Nephron progenitor cell (in vitro differentiated cells): ENCODE data around the gene SOWAHA.

Experiments
- DNase-seq: peaks from one replicate; pipeline ENCODE4 v3.0.0; 2021
- H3K27ac Mint-ChIP-seq: 2 replicates; pipeline ENCODE4 v1.8.0; 2021; ENCODE audit warnings: mild to moderate bottlenecking, moderate library complexity, mixed read lengths
- H3K27me3 Mint-ChIP-seq: 2 replicates; pipeline ENCODE4 v1.8.0; 2021; ENCODE audit warnings: mild to moderate bottlenecking, low read depth, mixed read lengths; ENCODE audit not compliant: poor library complexity
- H3K36me3 Mint-ChIP-seq: 2 replicates; pipeline ENCODE4 v1.8.0; 2021; ENCODE audit warnings: low read depth, mixed read lengths
- H3K4me1 Mint-ChIP-seq: 2 replicates; pipeline ENCODE4 v1.8.0; 2021; ENCODE audit warnings: mixed read lengths
- H3K4me3 Mint-ChIP-seq: 2 replicates; pipeline ENCODE4 v1.8.0; 2021; ENCODE audit warnings: mild to moderate bottlenecking, moderate library complexity, mixed read lengths
- H3K9me3 Mint-ChIP-seq: 2 replicates; pipeline ENCODE4 v1.8.0; 2021; ENCODE audit warnings: mild to moderate bottlenecking, moderate library complexity, mixed read lengths
- CTCF ChIP-seq: fragments of 200-600 bp; sonication (generic); IDR thresholded peaks from 2 replicates; pipeline ENCODE4 v1.5.0; 2021; ENCODE audit warnings: antibody characterized with exemption

The SOWAHA gene

GRCh38 chr5:132813599-132814502, 749 bp downstream of the SOWAHA start:
- H3K4me3 Mint-ChIP-seq, result no peak overlapping the region
- H3K36me3 Mint-ChIP-seq, result no peaks in the 10 kb centered on the region
- no peak for TF ChIP-seq CTCF
- H3K9me3 Mint-ChIP-seq, result peaks cover 5% of the 10 kb centered on the region
- peak; percentile 62 for DNase-seq
- no peak overlapping the region for H3K27ac Mint-ChIP-seq
- peaks cover 11% of the 10 kb centered on the region for H3K4me1 Mint-ChIP-seq
- peaks cover 88% of the 10 kb centered on the region for H3K27me3 Mint-ChIP-seq

- Mint-ChIP-seq H3K27me3 (peaks cover 86% of the 10 kb centered on the region), H3K9me3 (peaks cover 5% of the 10 kb centered on the region), H3K27ac (no peak overlapping the region), H3K4me3 (peak overlapping the region; percentile 65), H3K4me1 (peaks cover 11% of the 10 kb centered on the region), H3K36me3 (no peaks in the 10 kb centered on the region)
- DNase-seq, result no peak
- no peak for TF ChIP-seq CTCF
Measured at GRCh38 chr5:132814503-132815294, 1.6 kb downstream of the SOWAHA start.

GRCh38 chr5:132815454-132815853, 2.4 kb downstream of the SOWAHA start:
- H3K27me3 Mint-ChIP-seq, result peaks cover 80% of the 10 kb centered on the region
- H3K27ac Mint-ChIP-seq, result no peak overlapping the region
- peak overlapping the region; percentile 65 for H3K4me3 Mint-ChIP-seq
- H3K36me3 Mint-ChIP-seq, result no peaks in the 10 kb centered on the region
- no peak for DNase-seq
- no peak for TF ChIP-seq CTCF
- peaks cover 16% of the 10 kb centered on the region for H3K4me1 Mint-ChIP-seq
- H3K9me3 Mint-ChIP-seq, result peaks cover 5% of the 10 kb centered on the region

DNA sequence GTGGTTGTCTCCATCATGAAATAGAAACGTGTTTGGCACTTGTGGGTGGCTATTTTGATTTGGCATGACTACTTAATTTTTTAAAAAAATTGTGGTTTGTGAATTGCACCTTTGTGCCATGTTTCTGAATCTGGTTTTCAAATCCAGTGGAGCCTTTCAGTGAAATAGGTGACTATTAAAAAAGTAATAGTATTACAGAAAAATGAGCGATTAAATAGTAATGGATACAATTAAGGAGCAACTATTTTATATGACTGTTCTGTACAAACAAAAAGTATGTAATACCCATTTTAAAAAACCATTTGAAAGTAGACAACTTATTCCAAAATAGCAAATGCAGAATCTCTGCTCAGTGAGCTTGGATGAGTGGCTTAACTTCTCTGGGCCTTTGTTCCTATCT, 3.0 kb downstream of the SOWAHA start:
- DNase-seq, result no peak
- Mint-ChIP-seq H3K27me3 (peaks cover 77% of the 10 kb centered on the region), H3K27ac (no peak overlapping the region), H3K9me3 (peaks cover 5% of the 10 kb centered on the region), H3K4me3 (no peak overlapping the region), H3K4me1 (peaks cover 16% of the 10 kb centered on the region), H3K36me3 (no peaks in the 10 kb centered on the region)
- no peak for TF ChIP-seq CTCF

GRCh38 chr5:132816554-132816953, 3.5 kb downstream of the SOWAHA start:
- peaks cover 5% of the 10 kb centered on the region for H3K9me3 Mint-ChIP-seq
- H3K27me3 Mint-ChIP-seq, result peaks cover 72% of the 10 kb centered on the region
- no peak for DNase-seq
- H3K27ac Mint-ChIP-seq, result no peak overlapping the region
- no peaks in the 10 kb centered on the region for H3K36me3 Mint-ChIP-seq
- peaks cover 18% of the 10 kb centered on the region for H3K4me1 Mint-ChIP-seq
- H3K4me3 Mint-ChIP-seq, result no peak overlapping the region
- TF ChIP-seq CTCF, result no peak
